ENCODE measurements around the gene MCM9.

The MCM9 gene

DNA sequence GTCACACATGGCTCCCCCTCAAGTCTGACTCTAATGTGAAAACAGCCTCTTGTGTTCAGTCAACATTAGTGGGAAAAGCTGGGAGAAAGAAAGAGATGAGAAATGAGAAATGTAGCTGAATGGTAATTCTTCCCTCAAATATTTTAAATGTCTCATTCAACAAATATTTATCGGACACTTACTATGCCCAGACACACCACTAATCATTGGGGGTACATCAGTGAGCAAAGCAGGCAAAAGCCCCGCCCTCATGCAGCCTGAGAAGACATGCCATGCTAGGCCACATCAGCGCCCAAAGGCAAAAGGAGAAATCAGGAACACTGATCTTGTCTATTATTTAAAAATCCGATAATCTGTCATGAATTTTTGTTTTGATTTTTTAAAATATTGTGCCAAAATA lies 130.9 kb downstream of the MCM9 start:
- no peak for DNase-seq (ENCODE audit: low read depth in 2 of 2, low spot score in 1 of 2)

DNA sequence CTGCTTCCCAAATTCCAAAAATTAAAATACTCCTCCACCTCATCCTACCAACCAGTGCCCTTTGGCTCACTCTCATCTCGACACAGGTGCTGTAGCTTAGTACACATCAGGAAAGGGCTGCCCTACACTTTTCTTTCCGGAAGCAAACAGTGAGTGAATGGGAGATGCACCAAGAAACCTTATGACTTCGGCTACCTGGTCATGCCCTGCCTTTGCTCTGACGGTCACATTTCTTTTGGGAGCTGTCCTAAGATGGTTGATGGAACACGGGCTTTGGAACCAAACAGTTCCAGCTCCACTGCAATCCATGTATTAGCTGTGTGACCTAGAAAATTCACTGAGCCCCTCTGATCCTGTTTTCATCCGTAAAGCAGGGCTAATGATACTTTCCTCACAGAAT lies 133.7 kb downstream of the MCM9 start:
- no peak for DNase-seq (ENCODE audit: low read depth in 2 of 2, low spot score in 1 of 2)

DNA sequence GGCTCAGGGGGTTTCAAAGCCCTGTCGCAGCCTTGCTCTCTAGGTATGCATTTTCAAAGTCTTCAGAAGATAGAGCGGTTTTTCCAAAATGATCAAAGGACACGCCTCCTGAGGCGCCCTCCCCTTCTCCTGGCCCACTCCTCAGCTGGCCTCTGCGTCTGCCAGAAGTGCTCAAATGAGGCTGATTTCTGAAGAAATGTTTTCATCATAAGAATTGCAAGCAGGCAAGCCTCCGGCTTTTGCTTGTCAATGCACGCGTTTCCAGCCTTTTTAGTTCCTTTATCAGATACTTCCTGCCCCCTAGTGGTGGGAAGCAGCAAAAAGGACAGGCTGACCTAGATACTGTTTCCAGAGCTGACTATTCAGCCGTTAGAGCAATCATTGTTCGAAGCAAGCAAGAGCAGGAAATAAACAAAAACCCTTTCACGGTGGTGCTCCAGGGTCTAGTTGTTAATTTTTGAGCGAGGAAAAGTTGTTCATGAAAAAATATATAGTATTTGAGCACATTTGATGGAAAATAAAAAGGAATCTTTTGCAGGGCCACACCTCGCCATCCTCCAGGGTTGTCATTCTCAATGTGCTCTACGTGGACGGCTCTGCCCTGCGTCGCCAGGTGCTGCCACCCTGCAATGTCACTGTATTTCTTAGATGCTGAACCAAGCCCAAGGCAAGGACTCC lies 134.4 kb downstream of the MCM9 start:
- DNase-seq (ENCODE audit: low read depth in 2 of 2, low spot score in 1 of 2) = peak; percentile 61 to 62

DNA sequence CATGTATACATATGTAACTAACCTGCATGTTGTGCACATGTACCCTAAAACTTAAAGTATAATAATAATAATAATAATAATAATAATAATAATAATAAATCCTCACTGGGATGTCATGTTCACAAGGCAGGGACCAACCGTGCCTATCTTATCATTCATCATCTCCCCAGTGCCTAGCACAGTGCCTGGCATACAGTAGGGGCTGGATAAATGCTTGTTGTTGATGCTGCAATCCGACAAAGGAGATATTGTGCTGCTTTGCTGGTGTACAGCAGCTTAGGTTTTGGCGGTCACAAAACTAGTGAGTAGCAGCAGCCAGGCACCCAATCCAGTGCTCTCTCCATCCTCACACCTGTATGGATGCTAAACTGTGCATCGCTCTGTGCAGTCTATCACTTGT lies 135.1 kb downstream of the MCM9 start:
- no peak for DNase-seq (ENCODE audit: low read depth in 2 of 2, low spot score in 1 of 2)

DNA sequence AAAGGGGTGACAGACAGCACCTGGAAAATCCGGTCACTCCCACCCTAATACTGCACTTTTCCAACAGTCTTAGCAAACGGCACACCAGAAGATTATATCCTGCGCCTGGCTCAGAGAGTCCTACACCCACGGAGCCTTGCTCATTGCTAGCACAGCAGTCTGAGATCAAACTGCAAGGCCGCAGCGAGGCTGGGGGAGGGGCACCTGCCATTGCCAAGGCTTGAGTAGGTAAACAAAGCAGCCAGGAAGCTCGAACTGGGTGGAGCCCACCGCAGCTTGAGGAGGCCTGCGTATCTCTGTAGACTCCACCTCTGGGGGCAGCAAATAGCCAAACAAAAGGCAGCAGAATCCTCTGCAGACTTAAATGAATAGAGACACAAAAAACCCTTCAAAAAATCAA lies 138.4 kb downstream of the MCM9 start:
- peak; percentile 28 to 40 for DNase-seq (ENCODE audit: low read depth in 2 of 2, low spot score in 1 of 2)

DNA sequence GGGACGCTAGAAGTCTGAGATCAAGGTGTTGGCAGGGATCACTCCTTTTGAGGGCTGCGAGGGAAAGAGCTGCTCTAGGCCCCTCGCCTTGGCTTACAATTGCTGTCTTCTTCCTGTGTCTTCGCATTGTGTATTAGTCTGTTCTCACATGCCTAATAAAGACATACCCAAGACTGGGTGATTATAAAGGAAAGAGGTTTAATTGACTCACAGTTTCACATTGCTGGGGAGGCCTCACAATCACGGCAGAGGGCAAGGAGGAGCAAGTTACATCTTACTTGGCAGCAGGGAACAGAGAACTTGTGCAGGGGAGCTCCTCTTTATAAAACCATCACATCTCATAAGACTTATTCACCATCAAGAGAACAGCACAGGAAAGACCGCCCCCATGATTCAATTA lies 143.5 kb downstream of the MCM9 start:
- DNase-seq (ENCODE audit: low read depth in 2 of 2, low spot score in 1 of 2) = no peak

DNA sequence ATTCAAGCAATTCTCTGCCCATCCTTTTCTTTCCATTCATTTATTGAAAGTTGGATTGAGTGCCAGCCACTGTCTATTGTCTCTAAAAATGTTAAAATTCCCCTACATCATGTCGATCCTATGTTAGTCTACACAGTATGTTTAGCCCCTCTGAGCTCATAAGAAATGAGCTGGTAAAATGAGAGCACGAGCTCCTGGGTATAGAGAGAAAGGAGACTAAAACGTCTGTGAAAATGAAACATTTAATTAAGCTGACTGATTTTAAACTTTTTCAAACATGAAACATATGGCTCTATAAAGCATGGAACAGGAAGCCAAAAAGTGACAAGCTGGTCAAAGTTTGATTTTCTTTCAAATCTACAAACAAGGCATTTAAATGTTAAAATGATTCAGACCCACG lies 145.0 kb downstream of the MCM9 start:
- DNase-seq (ENCODE audit: low read depth in 2 of 2, low spot score in 1 of 2) = no peak

DNA sequence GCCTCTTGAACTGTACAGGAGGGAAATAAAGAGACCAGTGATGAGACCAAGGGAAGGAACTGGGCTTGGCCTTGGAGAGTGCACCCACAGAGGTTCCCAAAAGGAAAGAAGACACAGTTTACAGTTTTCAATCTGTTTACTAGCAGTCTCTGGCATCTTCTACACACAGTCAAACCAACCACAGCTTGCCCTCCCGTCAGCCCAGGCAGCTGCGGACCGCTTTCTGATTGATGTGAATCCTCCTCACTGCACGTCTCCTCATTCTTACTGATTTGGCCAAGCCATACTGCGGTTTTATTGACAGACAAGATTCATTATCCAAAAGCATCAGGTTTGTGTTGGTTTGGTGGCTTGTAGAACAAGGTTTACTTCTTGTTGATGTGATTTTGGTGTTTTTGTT lies 145.5 kb downstream of the MCM9 start:
- no peak for DNase-seq (ENCODE audit: low read depth in 2 of 2, low spot score in 1 of 2)

DNA sequence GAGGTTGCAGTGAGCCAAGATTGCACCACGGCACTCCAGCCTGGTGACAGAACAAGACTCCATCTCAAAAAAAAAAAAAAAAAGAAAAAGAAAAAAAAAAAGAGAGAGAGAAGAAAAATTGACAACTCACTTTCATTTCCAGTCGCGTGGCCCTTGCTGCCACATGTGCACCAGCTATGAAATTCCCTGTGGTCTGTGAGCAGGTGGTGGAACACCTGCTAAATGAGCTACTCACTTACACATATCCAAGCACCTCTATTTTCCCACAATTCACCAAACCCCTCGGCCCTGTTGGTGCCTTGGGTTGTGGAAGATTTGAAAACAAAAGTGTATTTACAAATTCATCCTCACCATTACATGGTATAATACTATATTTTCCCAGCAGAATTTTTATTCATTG lies 146.3 kb downstream of the MCM9 start:
- DNase-seq (ENCODE audit: low read depth in 2 of 2, low spot score in 1 of 2) = no peak

DNA sequence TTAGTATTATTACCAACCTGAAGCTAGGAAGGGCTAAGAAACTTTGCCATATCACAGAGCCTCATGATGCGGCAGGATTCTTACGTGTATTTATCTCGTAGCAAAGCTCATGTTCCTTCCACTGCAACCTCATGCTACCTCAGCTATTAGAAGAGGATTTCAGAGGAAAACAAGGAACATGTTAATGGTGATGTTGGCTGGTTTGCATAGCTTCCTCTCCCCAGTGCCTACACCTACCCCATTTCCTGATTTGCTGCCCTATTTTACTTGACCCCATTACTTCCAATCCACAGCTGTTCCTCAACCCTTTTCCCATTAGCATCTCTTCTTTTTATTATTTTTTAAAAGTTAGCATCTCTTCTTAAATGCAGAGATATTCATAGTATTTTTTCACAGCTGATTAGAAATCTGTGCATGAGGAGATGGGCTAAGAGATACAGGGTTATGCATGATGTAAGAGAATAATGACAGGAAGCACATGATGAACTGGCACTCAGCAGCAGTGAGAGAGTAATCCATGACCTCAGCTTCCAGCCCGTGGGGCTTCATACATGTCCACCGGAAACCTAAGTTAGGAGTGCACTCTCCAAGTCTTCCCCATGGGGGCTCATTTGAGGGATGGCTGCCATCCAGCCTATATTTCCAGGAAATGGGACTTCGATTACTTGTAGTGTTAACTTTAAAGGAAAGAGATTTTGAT lies 147.1 kb downstream of the MCM9 start:
- no peak for DNase-seq (ENCODE audit: low read depth in 2 of 2, low spot score in 1 of 2)

DNA sequence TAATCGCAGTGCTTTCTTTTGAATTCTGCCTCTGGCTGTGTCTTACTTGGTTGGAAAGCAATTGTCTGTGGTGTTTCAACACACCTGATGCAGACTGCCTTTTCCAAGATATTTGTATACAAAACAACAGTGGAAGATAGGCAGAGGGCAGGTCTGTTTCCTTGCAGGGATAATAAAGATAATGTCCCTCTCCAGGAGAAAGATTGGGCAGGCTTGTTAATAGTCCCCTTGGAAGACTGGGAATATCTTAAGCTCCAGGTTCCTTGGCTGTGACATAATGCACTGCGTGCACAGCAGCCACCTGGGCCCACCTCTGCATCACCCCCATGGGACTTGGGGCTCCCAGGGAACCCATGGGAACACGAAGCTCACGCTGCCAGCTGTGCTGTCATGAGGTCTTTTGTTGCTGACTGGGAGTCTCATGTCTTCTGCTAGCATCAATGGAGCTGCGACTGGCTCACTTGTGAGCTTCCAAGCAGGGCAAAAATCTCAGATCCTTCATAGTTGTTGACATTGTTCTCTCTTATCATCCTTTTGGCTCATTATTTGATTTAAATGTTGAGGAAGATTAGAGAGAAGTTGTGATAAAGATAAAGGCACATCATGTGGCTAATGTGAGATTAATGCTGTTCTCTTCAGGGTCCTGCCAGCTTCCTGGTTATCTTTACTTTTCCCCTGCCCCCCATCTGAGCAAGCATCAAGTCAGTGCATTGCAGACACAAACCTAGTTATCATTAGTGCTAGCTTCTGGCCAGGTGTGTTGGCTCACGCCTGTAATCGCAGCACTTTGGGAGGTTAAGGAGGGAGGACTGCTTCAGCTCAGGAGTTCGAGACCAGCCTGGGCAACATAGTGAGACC lies 148.1 kb downstream of the MCM9 start:
- DNase-seq (ENCODE audit: low read depth in 2 of 2, low spot score in 1 of 2) = no peak

DNA sequence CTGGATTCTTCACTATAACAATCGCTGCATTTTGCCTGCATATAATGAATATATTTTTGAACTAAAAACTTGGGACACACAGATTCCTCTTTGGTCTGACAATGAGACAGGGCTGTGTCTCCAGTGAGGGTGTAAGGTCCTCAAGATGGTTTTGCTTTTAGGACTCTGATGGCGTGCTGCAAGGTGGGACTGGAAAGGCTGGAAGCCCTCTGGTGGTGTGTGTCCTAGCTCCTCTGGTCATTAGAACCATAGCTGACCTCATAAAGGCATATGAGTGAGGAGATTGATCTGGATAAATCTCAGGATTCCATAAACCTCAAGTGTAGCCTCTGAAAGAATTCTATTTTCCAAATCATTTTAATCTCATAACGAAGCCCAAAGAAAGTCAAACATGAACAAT lies 149.4 kb downstream of the MCM9 start:
- DNase-seq (ENCODE audit: low read depth in 2 of 2, low spot score in 1 of 2) = no peak

DNA sequence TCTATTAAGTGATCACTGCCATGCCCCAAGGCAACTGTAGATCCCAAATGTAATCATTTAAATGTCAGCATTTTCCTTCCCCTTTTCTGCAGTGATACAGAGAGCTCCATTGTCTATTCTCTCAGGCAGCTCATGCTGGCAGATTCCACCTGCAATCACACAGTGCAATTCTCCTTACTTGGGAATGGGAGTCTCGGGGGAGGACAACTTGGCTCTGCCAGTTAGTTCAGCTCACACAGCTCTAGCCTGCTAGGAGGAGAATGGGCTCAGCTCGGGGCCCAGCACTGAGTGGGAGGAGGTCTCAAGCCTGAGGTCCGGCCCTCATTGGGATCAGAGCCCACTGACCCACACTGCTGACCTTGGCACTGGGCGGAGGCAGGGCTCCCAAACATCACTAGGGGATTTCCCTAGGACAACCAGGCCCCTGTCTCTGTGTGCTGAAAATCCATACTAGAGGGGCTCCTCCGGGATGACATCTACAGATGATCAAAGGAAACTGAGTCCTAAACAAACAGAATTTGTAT lies 150.3 kb downstream of the MCM9 start:
- no peak for DNase-seq (ENCODE audit: low read depth in 2 of 2, low spot score in 1 of 2)

DNA sequence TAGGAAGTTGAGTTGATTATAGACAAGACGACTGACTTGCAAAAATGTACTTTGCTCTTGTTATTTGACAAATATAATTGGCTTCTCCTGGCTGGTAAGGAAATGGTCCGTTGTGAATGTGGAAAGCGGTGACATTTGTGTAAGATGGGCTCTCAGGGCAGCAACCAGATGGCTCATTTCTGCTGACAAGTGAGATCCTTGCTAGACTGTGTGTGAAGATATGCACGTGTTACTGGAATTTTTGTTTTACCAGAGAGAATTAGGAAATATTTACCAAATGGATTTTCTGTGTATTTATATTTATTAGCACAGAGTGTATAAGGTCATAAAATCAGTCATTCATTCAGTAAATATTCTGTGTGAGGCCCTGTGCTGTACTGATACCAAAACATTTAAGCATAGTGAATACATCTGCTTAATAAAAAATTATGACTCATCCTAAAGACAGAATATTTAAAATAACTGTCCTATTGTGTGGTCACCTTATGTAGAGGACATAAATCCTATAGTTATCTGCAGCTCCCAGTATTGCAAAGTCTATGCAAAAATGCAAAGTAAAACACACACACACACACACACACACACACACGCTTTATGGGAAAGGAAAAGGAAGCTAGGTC lies 150.9 kb downstream of the MCM9 start:
- no peak for DNase-seq (ENCODE audit: low read depth in 2 of 2, low spot score in 1 of 2)

DNA sequence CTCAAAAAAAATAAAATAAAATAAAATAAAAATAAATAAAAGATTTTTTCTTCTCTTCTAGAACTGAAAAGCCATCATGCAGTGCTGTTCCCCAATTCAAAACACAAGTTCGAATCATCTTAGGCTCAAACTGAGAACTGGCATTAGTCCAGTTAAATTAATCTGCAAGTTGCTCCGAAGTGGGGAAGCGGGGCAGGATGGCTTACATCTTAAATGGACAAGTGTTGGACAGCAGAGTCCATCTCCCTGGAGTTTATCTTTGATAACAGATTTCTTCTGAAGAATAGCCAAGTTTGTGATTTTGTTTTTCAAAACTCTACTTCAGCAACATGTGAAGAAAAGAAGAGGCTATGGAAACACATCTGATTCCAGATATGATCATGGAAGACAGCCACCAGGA lies 152.3 kb downstream of the MCM9 start:
- no peak for DNase-seq (ENCODE audit: low read depth in 2 of 2, low spot score in 1 of 2)

DNA sequence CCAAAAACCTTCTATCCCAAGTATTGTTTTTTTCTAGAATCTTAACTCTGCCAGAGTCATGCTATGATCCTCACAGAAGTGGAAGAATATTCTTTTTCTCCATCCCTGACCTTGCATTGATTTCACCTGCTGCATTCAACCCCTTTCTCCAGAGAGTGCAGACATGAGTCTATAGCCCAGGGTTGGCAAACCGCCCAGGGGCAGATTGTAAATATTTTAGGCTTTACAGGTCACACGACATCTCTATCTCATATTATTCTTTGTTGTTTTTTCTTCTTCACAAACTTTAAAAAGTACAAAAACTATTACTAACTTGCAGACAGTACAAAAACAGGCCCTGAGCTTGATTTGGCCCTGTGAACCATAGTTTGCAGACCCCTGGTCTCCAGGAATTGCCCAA lies 153.1 kb downstream of the MCM9 start:
- DNase-seq (ENCODE audit: low read depth in 2 of 2, low spot score in 1 of 2) = no peak

DNA sequence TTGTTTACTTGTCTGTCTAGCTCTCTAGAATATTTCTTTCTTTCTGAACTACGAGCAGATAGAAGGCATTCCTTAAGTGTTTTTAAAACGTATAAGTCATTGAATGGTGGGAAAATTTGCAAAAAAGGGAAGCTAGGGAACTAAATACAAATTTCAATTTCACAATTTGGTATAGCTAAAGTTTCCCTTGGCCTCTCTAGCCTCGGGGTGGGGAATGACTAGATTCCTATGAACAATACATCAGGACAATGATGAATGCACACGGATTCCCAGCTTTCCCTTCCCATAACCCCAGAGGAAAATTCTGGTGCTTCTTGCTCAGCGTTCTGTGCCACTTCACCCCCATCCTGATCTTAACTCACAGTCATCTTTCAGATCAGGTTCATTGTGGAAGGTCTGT lies 154.3 kb downstream of the MCM9 start:
- DNase-seq (ENCODE audit: low read depth in 2 of 2, low spot score in 1 of 2) = no peak

DNA sequence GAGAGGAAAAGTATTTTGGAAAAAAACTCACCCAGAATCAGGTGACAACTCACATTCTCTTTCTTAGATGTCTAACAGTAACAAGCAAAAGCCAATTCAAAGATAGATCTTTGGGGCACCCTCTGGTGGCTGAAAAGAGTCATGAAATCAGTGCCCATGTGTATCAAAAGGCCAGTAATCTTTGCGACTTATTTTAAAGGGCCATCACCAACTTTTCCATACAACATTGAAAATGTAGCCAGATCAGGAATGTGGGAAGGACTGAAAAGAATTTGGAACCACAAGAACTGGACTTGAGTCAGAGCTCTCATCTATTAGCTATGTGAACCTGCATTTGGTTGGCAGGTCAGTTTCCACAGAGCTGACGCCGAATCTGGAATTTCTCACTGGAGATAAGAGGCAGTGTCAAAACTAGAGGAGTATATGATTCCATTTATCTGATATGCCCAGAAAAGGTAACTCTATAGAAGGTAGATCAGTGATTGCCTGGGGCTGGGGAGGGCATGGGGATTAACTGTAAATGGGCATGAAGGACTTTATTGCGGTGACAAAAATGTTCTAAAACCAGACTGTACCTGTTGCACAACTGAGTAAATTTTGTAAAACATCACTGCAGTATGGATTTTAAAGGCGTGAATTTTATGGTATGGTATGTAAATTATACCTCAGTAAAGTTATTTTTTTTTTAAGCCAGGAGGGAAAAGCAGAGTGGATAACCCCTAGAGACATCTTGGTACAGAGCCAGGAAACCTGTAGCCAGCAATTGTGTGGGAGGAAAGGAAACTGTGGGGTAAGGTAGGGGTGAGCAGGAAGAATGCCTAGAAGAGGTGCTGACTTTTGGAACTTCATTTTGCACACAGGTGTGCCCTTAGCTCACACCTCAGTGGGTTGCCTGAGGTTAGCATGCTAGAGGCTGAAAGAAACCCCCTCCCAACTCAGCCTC lies 158.1 kb downstream of the MCM9 start:
- peak; percentile 34 to 47 for DNase-seq (ENCODE audit: low read depth in 2 of 2, low spot score in 1 of 2)

DNA sequence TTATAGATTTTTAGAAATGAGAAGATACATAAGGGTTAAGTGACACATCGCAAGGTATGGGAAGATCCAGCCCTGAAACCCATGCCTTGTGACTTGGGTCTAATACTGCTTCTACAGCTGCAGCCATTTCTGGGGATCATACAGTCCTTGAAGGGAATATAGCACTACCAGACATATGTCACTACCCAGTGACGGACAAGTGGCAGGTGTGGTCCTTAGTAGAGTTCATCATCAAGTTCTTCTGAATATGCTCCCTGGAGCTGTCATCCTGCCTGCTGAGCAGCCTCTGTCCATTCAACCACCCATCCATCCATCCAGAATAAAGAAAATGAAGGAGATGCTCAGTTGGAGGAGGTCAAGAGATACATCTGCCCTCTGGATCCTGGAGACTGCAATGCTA lies 159.6 kb downstream of the MCM9 start:
- no peak for DNase-seq (ENCODE audit: low read depth in 2 of 2, low spot score in 1 of 2)

DNA sequence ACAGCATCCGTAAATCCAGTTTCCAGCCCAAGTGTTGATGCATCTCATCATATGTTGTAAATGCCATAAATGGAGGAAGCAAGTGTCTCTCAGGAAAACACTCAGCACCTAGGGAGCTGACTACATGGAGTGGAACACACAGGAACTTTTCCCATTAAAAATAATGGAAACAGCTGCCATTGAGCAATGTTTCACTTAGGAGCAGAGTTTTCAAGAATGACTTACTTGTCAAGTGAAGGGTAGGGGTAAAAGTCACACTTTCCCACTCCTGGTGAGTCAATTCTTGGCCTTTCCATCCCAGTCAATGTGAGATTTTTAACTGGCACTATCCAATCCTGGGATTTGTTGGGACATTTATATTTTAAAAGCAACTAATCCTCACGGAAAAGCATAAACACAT lies 160.4 kb downstream of the MCM9 start:
- DNase-seq (ENCODE audit: low read depth in 2 of 2, low spot score in 1 of 2) = no peak

All from stimulated activated CD8-positive, alpha-beta memory T cell treated with anti-CD3 and anti-CD28 coated beads, Interleukin-4, amount 100 ng/mL, for 4 hours (primary cell).